Body of pancreas (tissue), 4 donors: ENCODE results near the gene PPIH.

Experiments used
- POLR2A ChIP-seq, 3 donors: fragments of 450-650 bp; IDR thresholded peaks; one replicate each; pipeline ENCODE4 v1.6.1; 2016; ENCODE audit warnings: antibody characterized with exemption in 3 of 3, mild to moderate bottlenecking in 2 of 3
- TF ChIP-seq, protein P1 (sequence below), 7 experiments: fragments of 450-650 bp in 4 of 7; fragments of 200-600 bp in 3 of 7; sonication (generic) in 3 of 7; IDR thresholded peaks; one replicate each; pipeline ENCODE4 v1.5.1; 2016 to 2019; ENCODE audit warnings: antibody characterized with exemption in 7 of 7

GRCh38 chr1:42690477-42691156 lies 32.4 kb downstream of the PPIH start:
- TF ChIP-seq, protein P1, sequence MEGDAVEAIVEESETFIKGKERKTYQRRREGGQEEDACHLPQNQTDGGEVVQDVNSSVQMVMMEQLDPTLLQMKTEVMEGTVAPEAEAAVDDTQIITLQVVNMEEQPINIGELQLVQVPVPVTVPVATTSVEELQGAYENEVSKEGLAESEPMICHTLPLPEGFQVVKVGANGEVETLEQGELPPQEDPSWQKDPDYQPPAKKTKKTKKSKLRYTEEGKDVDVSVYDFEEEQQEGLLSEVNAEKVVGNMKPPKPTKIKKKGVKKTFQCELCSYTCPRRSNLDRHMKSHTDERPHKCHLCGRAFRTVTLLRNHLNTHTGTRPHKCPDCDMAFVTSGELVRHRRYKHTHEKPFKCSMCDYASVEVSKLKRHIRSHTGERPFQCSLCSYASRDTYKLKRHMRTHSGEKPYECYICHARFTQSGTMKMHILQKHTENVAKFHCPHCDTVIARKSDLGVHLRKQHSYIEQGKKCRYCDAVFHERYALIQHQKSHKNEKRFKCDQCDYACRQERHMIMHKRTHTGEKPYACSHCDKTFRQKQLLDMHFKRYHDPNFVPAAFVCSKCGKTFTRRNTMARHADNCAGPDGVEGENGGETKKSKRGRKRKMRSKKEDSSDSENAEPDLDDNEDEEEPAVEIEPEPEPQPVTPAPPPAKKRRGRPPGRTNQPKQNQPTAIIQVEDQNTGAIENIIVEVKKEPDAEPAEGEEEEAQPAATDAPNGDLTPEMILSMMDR (IDR thresholded peaks at IDR 0.05), result peak in 2 of 7 experiments; percentile 7 to 17
- TF ChIP-seq POLR2A (IDR thresholded peaks at IDR 0.05), result no peak
